AG09319 (cell line): ENCODE results near the gene GASK1B.
A peak's percentile ranks its signal among the peaks of the same experiment; 100 is the strongest.

ENCODE experiments used
- DNase-seq: peaks from one replicate; pipeline ENCODE4 v3.0.0-alpha.2; 2010; ENCODE audit warnings: low read depth; ENCODE audit errors: extremely low read depth
- CTCF ChIP-seq: IDR thresholded peaks from 2 replicates; pipeline ENCODE4 v1.5.1; 2011; ENCODE audit warnings: low read depth, mild to moderate bottlenecking, inconsistent platforms, low read length, moderate library complexity

Gene GASK1B

GRCh38 chr4:158161551-158162354 lies 11.1 kb downstream of the GASK1B start:
- DNase-seq, result peak; percentile 8
- TF ChIP-seq CTCF, result no peak

- DNase-seq, result no peak
- TF ChIP-seq CTCF, result no peak
These were observed 13.1 kb downstream of the GASK1B start for GRCh38 chr4:158159718-158160094.

GRCh38 chr4:158159054-158159717 lies 13.6 kb downstream of the GASK1B start:
- no peak for DNase-seq
- no peak for TF ChIP-seq CTCF

GRCh38 chr4:158157412-158157811 lies 15.4 kb downstream of the GASK1B start:
- no peak for DNase-seq
- TF ChIP-seq CTCF, result no peak

- no peak for DNase-seq
- TF ChIP-seq CTCF, result no peak
These were observed 17.0 kb downstream of the GASK1B start for GRCh38 chr4:158155656-158156356.

GRCh38 chr4:158147151-158147550 lies 25.7 kb downstream of the GASK1B start:
- no peak for TF ChIP-seq CTCF
- DNase-seq, result no peak

- DNase-seq, result no peak
- no peak for TF ChIP-seq CTCF
These were observed 26.1 kb downstream of the GASK1B start for GRCh38 chr4:158146736-158147135.
